HG03378 (cell line): ENCODE data around the gene BGLAP.
"Not testable (repeated sequence)": the region's sequence is repeated elsewhere in the genome, so short reads cannot be mapped to it uniquely, and the experiment has no call there.

Experiments used
- ATAC-seq: cut with Tn5 transposase; IDR thresholded peaks from one replicate; pipeline ENCODE4 v1.9.1; 2021; ENCODE audit warnings: mild to moderate bottlenecking, moderate library complexity; ENCODE audit not compliant: unreplicated experiment

The BGLAP gene

GRCh38 chr1:156241926-156242325 lies at the start of gene BGLAP:
TSS of gene BGLAP (plus strand) at chr1:156242184. CDS start at chr1:156242232, 48 bp downstream.
- ATAC-seq, result no peak

DNA sequence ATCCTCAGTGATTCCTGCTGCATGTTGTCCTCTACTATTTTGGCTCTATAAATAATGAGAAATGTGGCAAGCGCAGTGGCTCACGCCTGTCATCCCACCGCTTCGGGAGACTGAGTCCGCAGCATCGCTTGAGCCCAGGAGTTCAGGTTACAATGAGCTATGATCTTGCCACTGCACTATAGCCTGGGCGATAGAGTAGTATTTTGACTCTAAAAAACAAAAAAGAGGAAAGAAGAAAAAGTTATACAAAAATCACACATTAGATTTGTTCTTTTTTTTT lies 48.8 kb upstream of the BGLAP start:
- no peak for ATAC-seq

- peak; percentile 91 for ATAC-seq
Measured at GRCh38 chr1:156193488-156194299, 48.3 kb upstream of the BGLAP start, which contains the start of gene SLC25A44. TSS of gene SLC25A44 (plus strand) at chr1:156194104. CDS start at chr1:156199848, 5,744 bp downstream.

DNA sequence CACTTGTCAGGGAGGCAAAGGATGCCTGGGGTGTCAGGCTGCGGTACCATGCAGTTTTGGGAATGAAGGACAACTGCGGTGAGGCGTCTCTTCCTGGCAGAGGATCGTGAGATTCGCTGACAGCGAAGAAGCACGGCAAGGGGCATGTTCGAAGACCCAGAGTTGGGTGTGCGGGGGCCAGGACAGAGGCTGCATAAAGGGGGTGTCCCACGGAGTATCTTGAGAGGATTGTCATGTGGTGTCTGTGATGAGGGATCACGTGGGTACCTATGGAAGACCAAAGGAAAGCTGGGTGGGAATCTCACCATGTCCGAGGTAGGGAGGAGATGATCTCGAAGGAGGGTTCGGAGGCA lies 47.7 kb upstream of the BGLAP start:
- no peak for ATAC-seq

GRCh38 chr1:156195853-156196252 lies 46.1 kb upstream of the BGLAP start:
- ATAC-seq, result no peak

DNA sequence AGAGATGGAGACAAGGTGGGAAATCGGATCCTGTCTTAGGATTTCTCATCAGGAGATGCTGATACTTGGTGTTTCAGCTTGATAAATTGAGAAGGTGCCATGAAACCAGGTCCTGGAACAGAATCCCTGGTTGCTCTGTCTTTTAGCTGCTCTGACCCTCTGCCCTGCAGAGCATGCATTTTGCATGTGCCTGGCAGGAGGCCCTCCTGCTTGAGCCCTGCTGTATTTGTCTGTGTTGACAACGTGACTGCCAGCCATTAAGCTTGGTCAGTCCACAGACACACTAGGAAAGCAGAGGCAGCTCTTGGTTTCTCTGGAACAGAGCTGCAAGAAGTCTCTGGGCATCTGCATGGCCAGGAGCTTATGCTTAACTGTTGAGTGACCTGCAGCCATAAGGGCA lies 45.5 kb upstream of the BGLAP start:
- no peak for ATAC-seq

GRCh38 chr1:156198831-156199349 lies 43.1 kb upstream of the BGLAP start:
- no peak for ATAC-seq

DNA sequence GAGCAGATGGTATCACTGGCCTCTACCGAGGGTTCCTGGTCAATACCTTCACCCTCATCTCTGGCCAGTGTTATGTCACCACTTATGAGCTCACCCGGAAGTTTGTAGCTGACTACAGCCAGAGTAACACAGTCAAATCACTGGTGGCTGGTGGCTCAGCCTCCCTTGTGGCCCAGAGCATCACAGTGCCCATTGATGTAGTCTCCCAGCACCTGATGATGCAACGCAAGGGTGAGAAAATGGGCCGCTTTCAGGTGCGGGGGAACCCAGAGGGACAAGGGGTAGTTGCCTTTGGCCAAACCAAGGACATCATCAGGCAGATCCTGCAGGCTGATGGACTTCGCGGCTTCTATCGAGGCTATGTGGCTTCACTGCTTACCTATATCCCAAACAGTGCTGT lies 41.9 kb upstream of the BGLAP start:
- no peak for ATAC-seq

GRCh38 chr1:156203331-156203730 lies 38.7 kb upstream of the BGLAP start:
- no peak for ATAC-seq

DNA sequence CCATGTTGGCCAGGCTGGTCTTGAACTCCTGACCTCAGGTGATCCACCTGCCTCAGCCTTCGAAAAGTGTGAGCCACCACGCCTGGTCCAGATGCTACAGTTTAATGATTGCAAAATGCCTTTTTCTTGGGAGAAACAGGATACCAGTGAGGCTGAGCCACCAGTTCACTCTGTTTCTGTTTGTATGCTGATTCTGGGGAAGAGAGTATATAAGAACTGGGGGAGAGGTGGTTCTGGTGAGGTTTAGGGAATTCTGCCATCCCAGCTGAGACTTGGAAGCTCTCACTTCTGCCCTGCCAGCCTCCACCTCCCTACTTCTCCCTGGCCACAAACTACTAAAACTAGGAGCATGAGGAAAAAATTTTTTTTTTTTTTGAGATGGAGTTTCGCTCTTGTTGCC lies 37.3 kb upstream of the BGLAP start:
- ATAC-seq, result no peak

- ATAC-seq, result no peak
Measured at GRCh38 chr1:156211243-156211642, 30.7 kb upstream of the BGLAP start.

DNA sequence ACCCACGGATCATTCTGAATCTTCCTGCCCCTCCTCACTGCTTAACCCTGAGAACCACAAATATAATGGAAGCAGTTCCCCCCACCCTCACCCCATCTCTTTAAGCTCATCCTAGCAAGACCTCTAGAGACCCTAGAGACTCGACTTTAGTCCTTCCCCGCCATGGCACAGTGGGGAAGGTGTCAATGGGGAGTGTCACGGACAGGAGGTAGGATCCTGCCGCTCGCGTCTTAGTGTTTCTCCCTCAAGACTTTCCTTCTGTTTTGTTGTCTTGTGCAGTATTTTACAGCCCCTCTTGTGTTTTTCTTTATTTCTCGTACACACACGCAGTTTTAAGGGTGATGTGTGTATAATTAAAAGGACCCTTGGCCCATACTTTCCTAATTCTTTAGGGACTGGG lies 29.9 kb upstream of the BGLAP start:
- ATAC-seq, result no peak

DNA sequence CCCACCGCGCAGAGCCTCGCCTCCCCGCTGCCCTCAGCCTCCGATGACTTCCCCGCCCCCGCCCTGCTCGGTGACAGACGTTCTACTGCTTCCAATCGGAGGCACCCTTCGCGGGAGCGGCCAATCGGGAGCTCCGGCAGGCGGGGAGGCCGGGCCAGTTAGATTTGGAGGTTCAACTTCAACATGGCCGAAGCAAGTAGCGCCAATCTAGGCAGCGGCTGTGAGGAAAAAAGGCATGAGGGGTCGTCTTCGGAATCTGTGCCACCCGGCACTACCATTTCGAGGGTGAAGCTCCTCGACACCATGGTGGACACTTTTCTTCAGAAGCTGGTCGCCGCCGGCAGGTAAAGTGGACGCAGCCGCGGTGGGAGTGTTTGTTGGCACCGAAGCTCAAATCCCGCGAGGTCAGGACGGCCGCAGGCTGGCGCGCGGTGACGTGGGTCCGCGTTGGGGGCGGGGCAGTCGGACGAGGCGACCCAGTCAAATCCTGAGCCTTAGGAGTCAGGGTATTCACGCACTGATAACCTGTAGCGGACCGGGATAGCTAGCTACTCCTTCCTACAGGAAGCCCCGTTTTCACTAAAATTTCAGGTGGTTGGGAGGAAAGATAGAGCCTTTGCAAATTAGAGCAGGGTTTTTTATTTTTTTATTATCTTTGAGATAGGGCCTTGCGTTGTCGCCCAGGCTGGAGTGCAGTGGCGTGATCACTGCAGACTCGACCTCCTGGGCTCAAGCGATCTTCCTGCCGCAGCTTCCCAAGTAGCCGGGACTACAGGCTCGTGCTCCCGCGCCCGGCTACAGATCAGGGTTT lies 28.9 kb upstream of the BGLAP start, which contains the start of gene PMF1:
TSS of gene PMF1 (plus strand) at position 175 of the 811 bp plus-strand sequence. CDS start at position 184, 9 bp downstream.
- ATAC-seq, result peak; percentile 84

DNA sequence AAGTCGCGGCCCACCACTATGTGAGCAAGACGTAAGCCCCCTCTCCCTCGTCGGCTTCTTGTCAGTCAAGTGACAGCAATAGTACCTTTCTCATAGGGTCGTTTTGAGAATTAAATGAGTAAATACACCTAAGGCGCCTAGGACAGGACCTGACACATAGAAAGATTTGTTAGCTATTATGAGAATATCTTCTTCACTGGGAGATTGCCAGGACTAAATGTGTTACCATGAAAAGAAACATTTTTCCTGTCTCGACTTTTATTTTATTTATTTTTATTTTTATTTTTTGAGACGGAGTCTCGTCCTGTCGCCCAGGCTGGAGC lies 28.4 kb upstream of the BGLAP start:
- ATAC-seq, result no peak

GRCh38 chr1:156214024-156214748 lies 27.8 kb upstream of the BGLAP start:
- ATAC-seq, result no peak

DNA sequence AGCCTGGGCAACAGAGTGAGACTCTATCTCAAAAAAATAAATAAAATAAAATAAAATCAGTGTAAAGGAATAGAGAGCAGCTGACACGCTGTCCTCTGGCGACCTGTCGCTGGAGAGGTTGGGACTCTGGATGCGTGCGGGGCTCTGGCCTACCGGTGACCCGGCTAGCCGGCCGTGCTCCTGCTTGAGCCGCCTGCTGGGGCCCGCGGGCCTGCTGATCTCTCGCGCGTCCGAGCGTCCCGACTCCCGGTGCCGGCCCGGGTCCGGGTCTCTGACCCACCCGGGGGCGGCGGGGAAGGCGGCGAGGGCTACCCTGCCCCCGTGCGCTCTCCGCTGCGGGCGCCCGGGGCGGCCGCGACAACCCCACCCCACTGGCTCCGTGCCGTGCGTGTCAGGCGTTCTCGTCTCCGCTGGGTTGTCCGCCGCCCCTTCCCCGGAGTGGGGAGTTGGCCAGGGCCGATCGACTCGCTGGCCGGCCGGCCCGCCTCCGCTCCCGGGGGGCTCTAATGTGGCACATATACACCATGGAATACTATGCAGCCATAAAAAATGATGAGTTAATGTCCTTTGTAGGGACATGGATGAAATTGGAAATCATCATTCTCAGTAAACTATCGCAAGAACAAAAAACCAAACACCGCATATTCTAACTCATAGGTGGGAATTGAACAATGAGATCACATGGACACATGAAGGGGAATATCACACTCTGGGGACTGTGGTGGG lies 25.5 kb upstream of the BGLAP start:
- ATAC-seq, result not testable (repeated sequence)

DNA sequence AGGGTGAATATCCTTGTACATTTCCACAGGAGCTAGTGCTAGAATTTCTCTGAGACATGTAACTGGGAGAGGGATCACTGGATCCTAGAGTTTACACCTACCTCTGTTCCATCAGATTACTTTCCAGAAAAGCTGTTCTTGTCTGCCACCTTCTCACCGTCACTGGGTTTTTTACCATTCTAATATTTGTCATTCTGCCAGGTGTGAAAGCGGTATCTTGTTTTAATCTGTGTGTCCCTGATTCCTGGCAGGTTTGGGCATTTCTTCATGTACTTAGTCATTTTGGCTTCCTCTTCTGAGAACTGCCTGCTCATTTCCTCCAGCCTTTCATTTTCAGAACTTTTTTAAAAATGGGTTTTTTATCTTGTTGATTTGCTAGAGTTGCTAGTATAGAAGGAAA lies 24.1 kb upstream of the BGLAP start:
- no peak for ATAC-seq

DNA sequence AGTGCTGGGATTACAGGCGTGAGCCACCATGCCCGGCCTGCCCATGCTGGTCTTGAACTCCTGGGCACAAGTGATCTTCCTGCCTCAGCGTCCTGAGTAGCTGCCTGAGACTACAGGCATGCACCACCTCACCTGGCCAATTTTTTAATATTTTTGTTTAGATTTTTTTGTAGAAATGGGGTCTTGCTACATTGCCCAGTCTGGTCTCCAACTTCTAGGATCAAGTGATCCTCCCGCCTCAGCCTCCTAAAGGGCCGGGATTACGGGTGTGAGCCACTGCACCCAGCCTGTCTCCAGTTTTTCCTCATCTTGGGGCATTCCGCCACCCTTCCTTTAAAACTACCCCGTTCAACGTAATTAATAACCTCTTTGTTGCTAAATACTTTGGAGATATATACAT lies 21.8 kb upstream of the BGLAP start:
- no peak for ATAC-seq

GRCh38 chr1:156221986-156222692 lies 19.8 kb upstream of the BGLAP start:
- no peak for ATAC-seq

- no peak for ATAC-seq
Measured at GRCh38 chr1:156225677-156226014, 16.3 kb upstream of the BGLAP start.
